ENCODE data around the gene CSNK2B. TPM values are rescaled to one million over a fixed set of nuclear protein-coding genes. Genes with fewer than 3 reads are reported as not detected.

CSNK2B gene
- total and polyA plus RNA-seq, 9 of the 15 experiments (the other 6 are each of a cell fraction or from before 2014, with no cell fraction given): 120 to 1,126 (median 529) TPM

DNA sequence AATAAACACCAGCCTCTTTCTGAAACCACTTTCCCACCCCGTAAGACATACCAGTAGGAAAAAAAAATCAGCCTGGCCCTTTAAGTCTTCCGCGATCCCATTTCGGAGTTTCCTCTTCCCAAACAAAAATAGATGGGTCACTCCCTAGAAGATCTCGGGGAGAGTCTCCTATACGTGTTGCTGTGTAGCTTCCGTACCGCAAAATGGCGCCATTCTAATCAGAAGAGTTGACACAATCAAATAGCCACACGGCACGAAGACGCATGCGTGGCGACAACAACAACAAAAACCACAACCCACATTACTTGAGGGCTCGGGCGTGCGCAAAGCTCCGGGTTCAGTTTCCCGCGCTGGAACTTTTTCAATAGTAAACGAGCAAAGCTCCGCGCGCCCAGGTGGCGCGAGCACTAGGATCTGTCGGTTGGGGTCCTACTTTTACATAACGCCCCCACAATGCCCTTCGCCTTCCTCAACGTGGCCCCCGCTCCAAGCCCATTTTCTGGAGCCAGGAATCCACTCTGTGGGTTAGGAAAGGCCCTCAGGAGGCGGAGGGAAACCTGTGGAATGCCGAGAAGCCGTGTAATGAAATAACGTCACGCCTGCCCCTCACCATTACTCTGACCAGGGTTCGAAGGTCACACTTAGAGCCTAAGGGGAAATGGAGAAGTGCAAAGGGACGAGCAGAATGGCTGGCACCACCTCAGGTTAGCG is 935 bp upstream of the CSNK2B start, which contains the start of gene GPANK1 (continued):
- TF ChIP-seq HCFC1 (IDR thresholded peaks at IDR 0.05; ENCODE audit: low read depth, low read length) (peak; percentile 80), ZSCAN29 (IDR thresholded peaks at IDR 0.05) (no peak), TFAM (CRISPR knock-in tag; conservative IDR thresholded peaks at IDR 0.05) (no peak), ZNF766 (CRISPR knock-in tag; conservative IDR thresholded peaks at IDR 0.05) (no peak), CREB3 (tag; conservative IDR thresholded peaks at IDR 0.05; ENCODE audit: low read depth) (peak; percentile 66; the same call in 1 of the 2 replicates), SP2 (IDR thresholded peaks at IDR 0.05; ENCODE audit: extremely low read depth, low read depth, low read length, poor library complexity, severe bottlenecking) (no peak), HIVEP1 (CRISPR knock-in tag; IDR thresholded peaks at IDR 0.05) (0 out of 2 replicates have a peak, but pooled peaks have one; percentile 82), SMAD4 (CRISPR knock-in tag; conservative IDR thresholded peaks at IDR 0.05) (no peak), SNAPC5 (CRISPR knock-in tag; IDR thresholded peaks at IDR 0.05) (peak; percentile 81), FOSL1 (tag; conservative IDR thresholded peaks at IDR 0.05) (no peak), ZNF316 (IDR thresholded peaks at IDR 0.05) (peak; percentile 48), FOXJ2 (tag; IDR thresholded peaks at IDR 0.05) (peak; percentile 95), HMG20A (CRISPR knock-in tag; conservative IDR thresholded peaks at IDR 0.05) (no peak), EWSR1 (IDR thresholded peaks at IDR 0.05; ENCODE audit: borderline replicate concordance, low read depth, partially characterized antibody) (no peak), C11orf30 (IDR thresholded peaks at IDR 0.05; ENCODE audit: low read depth) (no peak)
- TF ChIP-seq, protein P1, sequence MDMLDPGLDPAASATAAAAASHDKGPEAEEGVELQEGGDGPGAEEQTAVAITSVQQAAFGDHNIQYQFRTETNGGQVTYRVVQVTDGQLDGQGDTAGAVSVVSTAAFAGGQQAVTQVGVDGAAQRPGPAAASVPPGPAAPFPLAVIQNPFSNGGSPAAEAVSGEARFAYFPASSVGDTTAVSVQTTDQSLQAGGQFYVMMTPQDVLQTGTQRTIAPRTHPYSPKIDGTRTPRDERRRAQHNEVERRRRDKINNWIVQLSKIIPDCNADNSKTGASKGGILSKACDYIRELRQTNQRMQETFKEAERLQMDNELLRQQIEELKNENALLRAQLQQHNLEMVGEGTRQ (CRISPR knock-in tag; IDR thresholded peaks at IDR 0.05): no peak
- TF ChIP-seq, protein P2, sequence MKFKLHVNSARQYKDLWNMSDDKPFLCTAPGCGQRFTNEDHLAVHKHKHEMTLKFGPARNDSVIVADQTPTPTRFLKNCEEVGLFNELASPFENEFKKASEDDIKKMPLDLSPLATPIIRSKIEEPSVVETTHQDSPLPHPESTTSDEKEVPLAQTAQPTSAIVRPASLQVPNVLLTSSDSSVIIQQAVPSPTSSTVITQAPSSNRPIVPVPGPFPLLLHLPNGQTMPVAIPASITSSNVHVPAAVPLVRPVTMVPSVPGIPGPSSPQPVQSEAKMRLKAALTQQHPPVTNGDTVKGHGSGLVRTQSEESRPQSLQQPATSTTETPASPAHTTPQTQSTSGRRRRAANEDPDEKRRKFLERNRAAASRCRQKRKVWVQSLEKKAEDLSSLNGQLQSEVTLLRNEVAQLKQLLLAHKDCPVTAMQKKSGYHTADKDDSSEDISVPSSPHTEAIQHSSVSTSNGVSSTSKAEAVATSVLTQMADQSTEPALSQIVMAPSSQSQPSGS (CRISPR knock-in tag; IDR thresholded peaks at IDR 0.05): no peak
- TF ChIP-seq, protein P3, sequence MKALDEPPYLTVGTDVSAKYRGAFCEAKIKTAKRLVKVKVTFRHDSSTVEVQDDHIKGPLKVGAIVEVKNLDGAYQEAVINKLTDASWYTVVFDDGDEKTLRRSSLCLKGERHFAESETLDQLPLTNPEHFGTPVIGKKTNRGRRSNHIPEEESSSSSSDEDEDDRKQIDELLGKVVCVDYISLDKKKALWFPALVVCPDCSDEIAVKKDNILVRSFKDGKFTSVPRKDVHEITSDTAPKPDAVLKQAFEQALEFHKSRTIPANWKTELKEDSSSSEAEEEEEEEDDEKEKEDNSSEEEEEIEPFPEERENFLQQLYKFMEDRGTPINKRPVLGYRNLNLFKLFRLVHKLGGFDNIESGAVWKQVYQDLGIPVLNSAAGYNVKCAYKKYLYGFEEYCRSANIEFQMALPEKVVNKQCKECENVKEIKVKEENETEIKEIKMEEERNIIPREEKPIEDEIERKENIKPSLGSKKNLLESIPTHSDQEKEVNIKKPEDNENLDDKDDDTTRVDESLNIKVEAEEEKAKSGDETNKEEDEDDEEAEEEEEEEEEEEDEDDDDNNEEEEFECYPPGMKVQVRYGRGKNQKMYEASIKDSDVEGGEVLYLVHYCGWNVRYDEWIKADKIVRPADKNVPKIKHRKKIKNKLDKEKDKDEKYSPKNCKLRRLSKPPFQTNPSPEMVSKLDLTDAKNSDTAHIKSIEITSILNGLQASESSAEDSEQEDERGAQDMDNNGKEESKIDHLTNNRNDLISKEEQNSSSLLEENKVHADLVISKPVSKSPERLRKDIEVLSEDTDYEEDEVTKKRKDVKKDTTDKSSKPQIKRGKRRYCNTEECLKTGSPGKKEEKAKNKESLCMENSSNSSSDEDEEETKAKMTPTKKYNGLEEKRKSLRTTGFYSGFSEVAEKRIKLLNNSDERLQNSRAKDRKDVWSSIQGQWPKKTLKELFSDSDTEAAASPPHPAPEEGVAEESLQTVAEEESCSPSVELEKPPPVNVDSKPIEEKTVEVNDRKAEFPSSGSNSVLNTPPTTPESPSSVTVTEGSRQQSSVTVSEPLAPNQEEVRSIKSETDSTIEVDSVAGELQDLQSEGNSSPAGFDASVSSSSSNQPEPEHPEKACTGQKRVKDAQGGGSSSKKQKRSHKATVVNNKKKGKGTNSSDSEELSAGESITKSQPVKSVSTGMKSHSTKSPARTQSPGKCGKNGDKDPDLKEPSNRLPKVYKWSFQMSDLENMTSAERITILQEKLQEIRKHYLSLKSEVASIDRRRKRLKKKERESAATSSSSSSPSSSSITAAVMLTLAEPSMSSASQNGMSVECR (CRISPR knock-in tag; IDR thresholded peaks at IDR 0.05): no peak; the same call in 1 of the 2 replicates
- TF ChIP-seq, protein P4, sequence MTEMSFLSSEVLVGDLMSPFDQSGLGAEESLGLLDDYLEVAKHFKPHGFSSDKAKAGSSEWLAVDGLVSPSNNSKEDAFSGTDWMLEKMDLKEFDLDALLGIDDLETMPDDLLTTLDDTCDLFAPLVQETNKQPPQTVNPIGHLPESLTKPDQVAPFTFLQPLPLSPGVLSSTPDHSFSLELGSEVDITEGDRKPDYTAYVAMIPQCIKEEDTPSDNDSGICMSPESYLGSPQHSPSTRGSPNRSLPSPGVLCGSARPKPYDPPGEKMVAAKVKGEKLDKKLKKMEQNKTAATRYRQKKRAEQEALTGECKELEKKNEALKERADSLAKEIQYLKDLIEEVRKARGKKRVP (CRISPR knock-in tag; IDR thresholded peaks at IDR 0.05): peak; percentile 28; the same call in 1 of the 2 replicates
